ENCODE measurements around the gene SPRR2D. TPM values are rescaled to one million over a fixed set of nuclear protein-coding genes. Genes with fewer than 3 reads are reported as not detected.

SPRR2D gene
- polyA plus RNA-seq, 1 donor (not counting 4 experiments of a cell fraction or from before 2014, with no cell fraction given): 6.6 TPM

- DNase-seq (ENCODE audit: low read depth, low spot score): peak; percentile 70
- dilution Hi-C loops (cut with MboI; ENCODE audit: extremely low pct_ligation_motif_present, low sequenced_read_pairs): no loop called here
These were observed 10.0 kb downstream of the SPRR2D start, which contains the start of gene SPRR1B for GRCh38 chr1:153030895-153031294. SPRR1B (plus strand) TSS chr1:153031203; CDS start chr1:153032346, 1,143 bp downstream.

GRCh38 chr1:153028766-153029165, 12.2 kb downstream of the SPRR2D start:
- Histone ChIP-seq H3K4me3 (ENCODE audit: control insufficient read depth in 2 of 3, extremely low read depth in 1 of 3, insufficient read depth in 2 of 3, low read depth in 1 of 3, low read length in 3 of 3) (no peak overlapping the region), H3K4me1 (ENCODE audit: control insufficient read depth, extremely low read depth, insufficient read depth, low read length) (peaks cover 42% of the 10 kb centered on the region), H2AFZ (ENCODE audit: control insufficient read depth, low read length) (no peak overlapping the region), H3K4me2 (ENCODE audit: control insufficient read depth, extremely low read depth, insufficient read depth, low read depth, low read length) (no peak overlapping the region), H3K27ac (ENCODE audit: control insufficient read depth, insufficient read depth, low read length) (no peak overlapping the region), H4K20me1 (ENCODE audit: control insufficient read depth, extremely low read depth, insufficient read depth, low read length) (no peaks in the 10 kb centered on the region), H3K9me3 (ENCODE audit: control insufficient read depth, low read depth, low read length) (no peaks in the 10 kb centered on the region), H3K36me3 (ENCODE audit: control insufficient read depth in 2 of 2, extremely low read depth in 1 of 2, insufficient read depth in 2 of 2, low read length in 2 of 2) (no peaks in the 10 kb centered on the region), H3K9me1 (ENCODE audit: control insufficient read depth, extremely low read depth, insufficient read depth, low read length) (no peaks in the 10 kb centered on the region), H3K27me3 (ENCODE audit: control insufficient read depth, extremely low read depth, insufficient read depth, low read length) (no peaks in the 10 kb centered on the region), H3K79me2 (ENCODE audit: control insufficient read depth, insufficient read depth, low read length) (no peaks in the 10 kb centered on the region), H3K9ac (ENCODE audit: control insufficient read depth, extremely low read depth, insufficient read depth, low read length) (no peak overlapping the region)
- DNase-seq (ENCODE audit: low read depth, low spot score): no peak
- dilution Hi-C loops (cut with MboI; ENCODE audit: extremely low pct_ligation_motif_present, low sequenced_read_pairs): no loop called here
- TF ChIP-seq EZH2 (IDR thresholded peaks at IDR 0.05; ENCODE audit: low read length): no peak
- TF ChIP-seq CTCF (optimal IDR thresholded peaks at IDR 0.05 in 1 of 3, IDR thresholded peaks at IDR 0.05 in 1 of 3, conservative IDR thresholded peaks at IDR 0.05 in 1 of 3; ENCODE audit: extremely low read depth in 1 of 3, insufficient read depth in 2 of 3, low read length in 3 of 3): no peak
- FAIRE-seq: no peak

More at GRCh38 chr1:153030895-153031294, 10.0 kb downstream of the SPRR2D start, which contains the start of gene SPRR1B:
- Histone ChIP-seq H2AFZ (ENCODE audit: control insufficient read depth, low read length) (no peak within 1 kb of the TSS), H4K20me1 (ENCODE audit: control insufficient read depth, extremely low read depth, insufficient read depth, low read length) (no peaks in the 10 kb centered on the region), H3K4me2 (ENCODE audit: control insufficient read depth, extremely low read depth, insufficient read depth, low read depth, low read length) (peak within 1 kb of the TSS; percentile 77), H3K27me3 (ENCODE audit: control insufficient read depth, extremely low read depth, insufficient read depth, low read length) (no peaks in the 10 kb centered on the region), H3K9ac (ENCODE audit: control insufficient read depth, extremely low read depth, insufficient read depth, low read length) (peak within 1 kb of the TSS; percentile 3), H3K9me1 (ENCODE audit: control insufficient read depth, extremely low read depth, insufficient read depth, low read length) (no peaks in the 10 kb centered on the region), H3K36me3 (ENCODE audit: control insufficient read depth in 2 of 2, extremely low read depth in 1 of 2, insufficient read depth in 2 of 2, low read length in 2 of 2) (no peaks in the 10 kb centered on the region), H3K27ac (ENCODE audit: control insufficient read depth, insufficient read depth, low read length) (peak within 1 kb of the TSS; percentile 19), H3K9me3 (ENCODE audit: control insufficient read depth, low read depth, low read length) (no peaks in the 10 kb centered on the region), H3K4me3 (ENCODE audit: control insufficient read depth in 2 of 3, extremely low read depth in 1 of 3, insufficient read depth in 2 of 3, low read depth in 1 of 3, low read length in 3 of 3) (peak within 1 kb of the TSS; percentile 19 to 41 (median 22)), H3K4me1 (ENCODE audit: control insufficient read depth, extremely low read depth, insufficient read depth, low read length) (peaks cover 49% of the 10 kb centered on the region), H3K79me2 (ENCODE audit: control insufficient read depth, insufficient read depth, low read length) (no peaks in the 10 kb centered on the region)
- peak; percentile 97 for FAIRE-seq
- TF ChIP-seq EZH2 (IDR thresholded peaks at IDR 0.05; ENCODE audit: low read length) (no peak), CTCF (optimal IDR thresholded peaks at IDR 0.05 in 1 of 3, IDR thresholded peaks at IDR 0.05 in 1 of 3, conservative IDR thresholded peaks at IDR 0.05 in 1 of 3; ENCODE audit: extremely low read depth in 1 of 3, insufficient read depth in 2 of 3, low read length in 3 of 3) (no peak)
